ENCODE results near the gene CRY1. TPM values are rescaled to one million over a fixed set of nuclear protein-coding genes. Genes with fewer than 3 reads are reported as not detected.

CRY1 gene
- total RNA-seq, 1 donor from 2014 or later, result 20.9 TPM

- DNase-seq (ENCODE audit: low read depth), result no peak
Measured at GRCh38 chr12:106964526-106964925, 128.8 kb downstream of the CRY1 start.

GRCh38 chr12:106962286-106962685 is 131.1 kb downstream of the CRY1 start:
- DNase-seq (ENCODE audit: low read depth), result no peak

- DNase-seq (ENCODE audit: low read depth), result no peak
Measured at GRCh38 chr12:106960443-106960842, 132.9 kb downstream of the CRY1 start.

GRCh38 chr12:106957583-106957982 is 135.8 kb downstream of the CRY1 start:
- no peak for DNase-seq (ENCODE audit: low read depth)

GRCh38 chr12:106956048-106956578 is 137.2 kb downstream of the CRY1 start:
- no peak for DNase-seq (ENCODE audit: low read depth)

GRCh38 chr12:106955377-106956047 is 137.8 kb downstream of the CRY1 start, which contains the start of gene TMEM263:
Gene TMEM263, plus strand, starts transcription at chr12:106955907. Its CDS starts 11,210 bp downstream, at chr12:106967117.
- DNase-seq (ENCODE audit: low read depth), result peak; percentile 75

- DNase-seq (ENCODE audit: low read depth), result peak; percentile 44
Measured at GRCh38 chr12:106954462-106955376, 138.6 kb downstream of the CRY1 start.

GRCh38 chr12:106953352-106954250 is 139.7 kb downstream of the CRY1 start:
- DNase-seq (ENCODE audit: low read depth), result peak; percentile 74

GRCh38 chr12:106950591-106950990 is 142.8 kb downstream of the CRY1 start:
- DNase-seq (ENCODE audit: low read depth), result no peak

- DNase-seq (ENCODE audit: low read depth), result peak; percentile 71
Measured at GRCh38 chr12:106947461-106947860, 145.9 kb downstream of the CRY1 start.

- no peak for DNase-seq (ENCODE audit: low read depth)
Measured at GRCh38 chr12:106945261-106945851, 148.0 kb downstream of the CRY1 start.

GRCh38 chr12:106942775-106943174 is 150.6 kb downstream of the CRY1 start:
- DNase-seq (ENCODE audit: low read depth), result no peak

- no peak for DNase-seq (ENCODE audit: low read depth)
Measured at GRCh38 chr12:106941481-106942156, 151.7 kb downstream of the CRY1 start.

Other genes starting within 250 kb of the CRY1 start
- 82.1 and 89.6 TPM in 2 replicates for gene TMEM263, start 137.6 kb downstream of the CRY1 start, total RNA-seq
- gene MTERF2, start 106.4 kb downstream of the CRY1 start, total RNA-seq, result 3.8 and 14.0 TPM in 2 replicates